Left kidney (tissue), 2 donors: Measurements from ENCODE around the gene GFOD1. TPM values are rescaled to one million over a fixed set of nuclear protein-coding genes. Genes with fewer than 3 reads are reported as not detected.

ENCODE experiments used
- DNase-seq: peaks from one replicate; pipeline ENCODE4 v3.0.0-alpha.2; 2013
- polyA plus RNA-seq: library from polyadenylated mRNA; unstranded; fragments of 120-200 nt; gene quantifications from one replicate; pipeline ENCODE4 v1.2.1, GENCODE V29; 2013; ENCODE audit not compliant: insufficient read length

GFOD1 gene
- polyA plus RNA-seq, 1 donor = 2.3 TPM

- no peak for DNase-seq
These were observed 62.0 kb downstream of the GFOD1 start for GRCh38 chr6:13425270-13425873.

- no peak for DNase-seq
These were observed 64.1 kb downstream of the GFOD1 start for GRCh38 chr6:13423252-13423651.

- peak; percentile 47 for DNase-seq
These were observed 64.6 kb downstream of the GFOD1 start for GRCh38 chr6:13422681-13423221.

GRCh38 chr6:13421425-13422059 lies 65.9 kb downstream of the GFOD1 start:
- DNase-seq = no peak

DNA sequence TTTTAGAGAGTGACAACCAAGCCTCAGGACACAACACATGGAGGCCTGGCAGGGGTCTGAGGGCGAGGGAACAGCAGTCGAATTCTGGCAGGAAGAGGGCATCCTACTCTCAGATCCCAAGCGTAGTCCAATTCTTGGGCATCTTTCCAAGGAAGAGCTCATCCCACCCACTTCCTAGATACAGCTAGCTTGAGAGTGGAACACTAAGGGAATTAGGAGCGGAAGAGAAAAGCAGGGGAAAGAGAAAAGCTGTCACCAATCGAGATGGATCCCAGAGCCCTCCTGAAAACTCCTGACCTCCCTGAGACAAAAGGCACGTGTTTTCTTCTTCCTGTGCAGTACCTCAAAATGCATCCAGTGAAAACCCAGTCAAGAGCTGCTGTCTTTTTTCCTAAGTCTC lies 67.1 kb downstream of the GFOD1 start:
- no peak for DNase-seq

DNA sequence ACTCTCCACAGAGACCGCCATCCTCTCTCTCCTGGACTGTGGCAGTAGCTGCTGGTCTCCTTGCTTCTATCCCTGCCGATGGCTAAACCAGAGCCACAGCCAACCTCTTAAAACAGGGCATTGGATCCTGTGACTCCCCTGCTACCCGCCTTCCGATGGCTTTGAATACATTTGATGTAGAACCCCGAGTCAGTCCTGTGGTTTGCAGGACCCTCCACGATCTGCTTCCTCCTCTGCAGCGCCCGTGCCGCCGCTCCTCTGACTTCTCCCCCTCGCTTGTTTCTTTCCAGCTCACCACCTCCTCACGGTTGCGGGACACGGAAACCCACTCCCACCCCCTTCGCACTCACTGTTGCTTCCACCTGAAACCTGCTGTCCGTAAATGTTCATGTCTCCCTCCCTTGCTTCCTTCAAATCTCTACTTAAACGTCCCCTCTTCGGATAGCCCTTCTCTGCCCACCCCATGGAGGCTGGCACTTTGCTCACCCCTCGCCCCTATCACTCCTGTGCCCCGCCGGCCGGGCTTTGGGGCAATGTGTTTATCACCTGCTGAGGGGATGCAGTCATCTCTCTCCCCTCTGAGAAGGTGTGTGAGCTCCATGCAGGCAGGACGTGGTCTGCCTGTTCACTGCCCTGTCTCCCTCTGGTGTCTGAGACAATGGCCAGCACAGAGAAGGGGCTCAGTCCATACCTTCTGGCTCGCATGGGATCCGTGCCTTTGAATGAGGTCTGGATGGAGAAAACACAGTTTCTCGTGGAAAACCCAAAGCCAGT lies 67.8 kb downstream of the GFOD1 start:
- no peak for DNase-seq

GRCh38 chr6:13418844-13419243 lies 68.6 kb downstream of the GFOD1 start:
- DNase-seq = no peak

DNA sequence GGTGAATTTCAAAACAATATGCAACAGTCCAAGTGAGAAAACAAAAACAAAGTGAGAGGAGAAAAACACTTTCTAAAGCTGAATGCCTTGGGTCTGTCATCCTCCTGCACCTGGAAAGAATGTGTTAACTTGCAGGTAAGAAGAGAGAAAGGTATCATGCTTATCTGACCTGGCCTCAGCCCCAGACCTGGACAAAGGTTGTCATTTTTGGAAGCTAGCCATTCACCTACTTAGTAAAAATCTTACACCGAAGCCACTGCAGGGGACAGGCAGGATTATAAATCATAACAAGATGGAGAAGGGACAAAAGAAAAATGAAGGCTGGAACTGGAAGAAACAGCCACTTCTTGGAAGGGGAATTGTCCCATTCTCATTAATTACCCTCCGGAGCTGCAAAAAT lies 69.4 kb downstream of the GFOD1 start:
- DNase-seq = no peak

GRCh38 chr6:13417431-13417830 lies 70.0 kb downstream of the GFOD1 start:
- no peak for DNase-seq

DNA sequence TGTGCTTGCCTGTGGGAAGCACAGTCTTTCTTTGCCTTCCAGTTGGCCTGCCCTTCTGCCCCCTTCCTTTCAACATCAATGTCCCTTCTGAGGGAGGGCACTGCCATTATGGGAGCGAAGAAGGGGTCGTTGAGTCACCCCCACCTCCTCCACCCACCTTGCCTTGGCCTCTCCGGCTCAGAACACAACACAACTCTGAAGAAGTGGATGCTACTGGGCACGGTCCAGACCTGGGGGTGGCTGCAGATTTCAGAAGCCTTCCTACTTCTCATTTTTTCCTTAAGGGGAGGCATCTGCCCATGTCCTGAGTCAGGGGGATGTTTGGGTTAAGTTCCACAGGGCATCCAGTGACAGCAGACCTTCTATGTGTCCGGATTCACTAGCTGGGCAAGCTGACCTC lies 72.1 kb downstream of the GFOD1 start:
- DNase-seq = no peak

DNA sequence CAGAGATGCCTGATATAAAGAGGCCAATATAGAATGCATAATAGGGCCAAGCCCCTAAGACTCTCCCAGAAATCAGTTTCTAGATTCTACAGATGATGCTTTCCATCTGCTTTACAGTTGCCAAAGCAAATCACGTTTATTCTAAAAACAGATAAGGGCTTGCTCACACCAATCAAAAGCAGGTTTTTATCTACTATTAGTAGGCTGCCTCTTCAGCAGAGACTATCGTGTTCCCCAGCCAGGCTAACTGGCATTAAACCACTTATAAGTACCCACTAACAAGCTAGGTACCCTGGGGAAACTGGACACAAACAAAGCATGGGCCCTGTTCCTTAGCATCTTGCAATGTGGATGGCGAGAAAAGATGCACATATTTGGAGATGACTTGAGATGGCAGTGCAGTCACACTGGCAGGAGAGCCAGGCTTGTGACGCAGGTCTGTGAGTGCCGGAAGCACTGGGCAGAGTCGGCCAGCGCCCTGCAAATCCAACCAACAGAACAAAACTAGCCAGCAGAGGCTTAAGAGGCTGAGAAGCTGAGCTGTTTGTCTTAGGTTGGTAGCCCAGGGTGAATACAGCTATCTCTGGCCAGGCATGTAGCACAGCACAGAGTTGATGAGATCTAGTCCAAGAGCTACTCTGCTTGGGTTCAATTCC lies 73.4 kb downstream of the GFOD1 start:
- DNase-seq = no peak

DNA sequence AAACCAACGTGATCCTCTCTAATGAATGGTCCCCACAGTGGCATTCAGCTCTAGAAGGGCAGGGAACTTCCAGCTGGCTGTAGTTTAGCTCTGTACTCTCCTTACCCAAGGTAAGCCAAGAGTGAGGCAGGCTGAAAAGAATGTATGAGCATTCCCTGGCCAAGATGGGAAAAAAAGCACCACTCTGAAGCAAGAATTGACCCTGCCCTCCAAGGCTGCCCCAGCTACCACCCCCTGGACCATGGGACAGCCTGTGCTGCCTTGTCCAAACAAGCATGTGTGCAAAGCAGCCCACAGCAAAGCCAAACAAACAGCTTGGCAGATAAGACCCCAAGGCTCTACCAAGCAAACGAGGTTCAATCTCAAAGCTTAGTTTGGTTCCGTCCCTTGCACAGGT lies 73.9 kb downstream of the GFOD1 start:
- DNase-seq = no peak

DNA sequence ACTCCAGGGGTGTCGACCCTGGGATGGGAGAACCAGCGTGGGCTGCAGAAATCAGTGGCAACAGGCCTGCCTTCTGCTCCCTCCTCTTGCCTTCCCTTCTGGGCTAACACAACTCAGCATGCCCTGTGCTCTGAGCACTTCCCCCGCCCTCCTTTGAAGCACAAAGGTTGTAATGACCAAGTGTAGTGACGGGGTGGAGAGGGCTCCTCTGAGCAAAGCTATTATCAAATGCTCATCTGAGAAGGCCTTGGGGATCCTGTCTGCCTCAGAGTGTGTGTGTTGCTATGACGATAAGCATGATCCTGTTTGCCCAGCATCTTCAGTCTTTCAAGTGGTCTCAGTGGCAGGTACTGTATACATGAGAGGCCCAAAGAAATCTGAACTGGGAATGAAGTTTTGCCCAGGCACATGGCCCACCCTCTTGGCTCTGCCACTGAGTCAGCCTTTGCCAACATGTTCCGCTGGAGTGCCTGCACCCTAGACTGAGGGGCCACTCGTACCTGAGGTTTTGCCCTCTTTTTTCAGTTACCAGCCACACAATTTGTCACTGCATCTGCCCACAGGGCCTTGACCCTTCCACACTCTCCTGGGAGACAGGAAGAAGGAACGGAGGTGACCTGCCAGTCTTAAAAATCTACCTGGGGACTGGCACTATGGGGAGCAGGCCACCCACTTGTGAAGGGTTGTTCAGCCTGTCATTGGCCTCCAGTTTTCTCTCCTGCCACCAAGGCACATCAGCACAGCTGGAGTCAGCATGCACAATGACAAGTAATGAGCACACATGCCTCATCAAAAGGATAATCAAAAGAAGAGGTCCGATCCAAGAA lies 74.5 kb downstream of the GFOD1 start:
- DNase-seq = no peak

DNA sequence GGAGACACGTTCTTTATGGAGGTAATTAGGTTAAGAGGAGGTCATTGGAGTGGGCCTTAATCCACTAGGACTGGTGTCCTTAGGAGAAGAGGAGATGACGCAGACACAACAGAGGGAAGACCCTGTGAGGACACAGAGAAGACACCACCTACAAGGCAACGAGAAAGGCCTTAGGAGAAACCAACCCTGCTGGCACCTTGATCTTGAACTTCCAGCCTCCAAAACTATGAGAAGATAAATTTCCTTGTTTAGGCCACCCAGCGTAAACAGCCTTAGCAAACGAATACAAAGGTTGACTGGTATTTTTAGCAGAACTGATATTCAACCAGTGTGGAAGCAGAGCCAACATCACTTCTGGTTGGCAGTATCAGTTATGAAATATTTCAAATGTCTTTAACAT lies 75.2 kb downstream of the GFOD1 start:
- no peak for DNase-seq

DNA sequence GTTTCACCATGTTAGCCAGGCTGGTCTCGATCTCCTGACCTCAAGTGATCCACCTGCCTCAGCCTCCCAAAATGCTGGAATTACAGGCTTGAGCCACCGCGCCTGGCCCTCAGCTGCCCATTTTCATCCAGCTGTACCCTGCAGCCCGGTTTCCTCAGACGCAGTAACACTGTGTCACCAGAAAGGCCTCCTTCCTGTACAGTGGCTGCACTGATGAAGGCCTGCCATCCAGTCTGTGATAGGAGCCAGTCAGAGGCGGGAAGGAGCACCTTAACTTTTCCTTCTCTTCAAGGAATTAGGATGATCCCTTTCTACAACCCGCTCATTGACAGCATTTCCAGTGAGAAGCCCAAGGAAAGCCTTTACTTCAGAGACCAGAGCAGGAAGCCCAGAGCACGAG lies 75.9 kb downstream of the GFOD1 start:
- no peak for DNase-seq

GRCh38 chr6:13409991-13410390 lies 77.4 kb downstream of the GFOD1 start:
- DNase-seq = no peak

DNA sequence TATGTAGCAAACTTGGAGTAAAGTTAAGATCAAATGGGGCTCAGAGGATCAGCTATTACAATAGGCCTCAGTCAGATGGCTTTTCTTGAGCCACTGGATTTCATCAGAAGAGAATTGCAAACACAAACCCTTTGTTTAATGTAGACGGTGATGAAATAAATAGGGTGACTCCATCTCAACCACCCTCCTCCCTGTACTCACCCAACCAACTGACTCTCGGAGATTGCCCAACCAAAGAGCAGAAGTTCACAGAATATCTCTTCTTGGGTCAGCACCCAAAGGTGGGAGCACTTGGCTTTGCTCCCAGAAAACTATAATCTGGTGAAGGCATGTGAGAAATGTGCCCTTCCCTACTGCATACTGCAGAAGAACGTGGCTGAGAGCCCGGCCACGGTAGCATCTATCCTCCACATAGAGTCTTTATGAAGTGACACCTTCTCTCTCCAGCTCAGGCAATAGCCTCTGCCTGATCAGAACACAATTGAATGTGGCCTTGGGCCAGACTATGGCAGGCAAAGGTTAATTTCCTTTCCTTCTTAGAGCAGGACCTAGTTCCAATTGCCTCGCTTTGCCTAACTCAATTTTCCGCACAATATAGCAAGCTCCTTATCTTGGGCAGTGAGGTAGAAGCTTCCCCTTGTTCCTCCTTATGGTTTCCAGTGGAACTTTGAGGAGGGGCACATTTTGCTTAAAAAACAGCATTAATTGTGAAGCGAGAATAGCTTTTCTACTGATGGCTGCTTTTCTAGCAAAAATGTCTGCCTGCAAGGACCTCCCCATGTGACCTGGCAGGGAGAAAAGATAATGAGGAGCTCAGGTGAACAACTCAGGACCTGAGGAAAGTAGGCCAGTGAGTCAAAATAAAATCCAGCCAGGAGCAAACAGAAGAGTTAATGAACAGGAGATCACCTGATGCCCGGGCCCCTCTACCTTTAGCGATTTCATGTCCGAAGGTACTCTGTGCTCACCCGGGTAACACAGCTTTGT lies 79.4 kb downstream of the GFOD1 start:
- DNase-seq = no peak

GRCh38 chr6:13407368-13407708 lies 80.1 kb downstream of the GFOD1 start:
- no peak for DNase-seq

DNA sequence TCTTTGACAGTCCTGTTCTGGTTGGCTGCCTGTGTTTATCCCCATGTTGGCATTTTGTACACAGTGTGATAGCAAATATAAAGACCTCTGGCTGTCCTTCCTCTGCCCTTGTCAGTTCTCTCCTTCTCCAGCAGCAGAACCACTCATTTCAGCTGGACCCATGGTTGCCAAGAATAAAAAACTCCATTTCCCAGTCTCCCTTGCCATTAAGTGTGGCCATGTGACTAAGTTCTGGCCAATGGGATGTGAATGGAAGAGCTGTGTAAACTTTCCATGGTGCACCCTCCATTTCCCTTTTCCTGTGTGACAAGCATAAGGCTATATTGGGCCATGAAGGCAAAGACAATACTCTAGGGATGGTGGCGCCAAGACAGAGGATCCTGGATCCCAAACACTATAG lies 80.6 kb downstream of the GFOD1 start:
- no peak for DNase-seq

DNA sequence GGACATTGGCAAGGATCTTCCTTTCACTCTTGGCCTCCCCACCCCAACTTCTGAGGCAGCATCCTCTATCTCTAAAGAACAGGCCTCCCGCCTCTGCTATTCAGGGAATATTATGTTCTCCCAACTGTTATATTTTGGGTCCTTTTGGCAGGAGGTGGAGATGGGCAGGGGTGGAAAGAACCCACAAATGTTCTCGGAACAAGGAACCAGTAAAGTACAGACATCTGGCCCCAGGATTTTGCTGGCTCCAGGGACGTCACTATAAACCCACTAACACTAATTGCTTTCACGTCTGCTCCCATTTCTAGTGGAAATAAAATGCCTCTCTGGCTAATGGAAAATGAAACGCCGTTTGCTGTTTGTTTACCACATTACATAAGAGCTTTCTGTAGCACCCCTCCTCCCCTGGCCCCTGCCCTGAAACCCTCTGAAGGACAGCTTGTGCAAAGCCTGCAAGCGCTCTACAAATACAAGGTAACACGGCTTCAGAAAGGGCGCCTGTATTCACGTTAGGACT lies 81.4 kb downstream of the GFOD1 start:
- no peak for DNase-seq

GRCh38 chr6:13404892-13405254 lies 82.5 kb downstream of the GFOD1 start:
- DNase-seq = no peak
